Mesothelial cell of epicardium (in vitro differentiated cells): ENCODE results near the gene AHRR. TPM values are rescaled to one million over a fixed set of nuclear protein-coding genes. Genes with fewer than 3 reads are reported as not detected.

ENCODE experiments used
- DNase-seq, 2 experiments: peaks; one replicate each; pipeline ENCODE4 v3.0.0; 2021; ENCODE audit warnings: low spot score in 2 of 2; ENCODE audit not compliant: unreplicated experiment in 2 of 2
- H3K27ac Mint-ChIP-seq: 2 replicates; pipeline ENCODE4 v1.8.0; 2021; ENCODE audit warnings: mixed read lengths
- H3K27me3 Mint-ChIP-seq: 2 replicates; pipeline ENCODE4 v1.8.0; 2021; ENCODE audit warnings: low read depth, mixed read lengths
- H3K36me3 Mint-ChIP-seq: 2 replicates; pipeline ENCODE4 v1.8.0; 2021; ENCODE audit warnings: mixed read lengths
- H3K4me1 Mint-ChIP-seq: 2 replicates; pipeline ENCODE4 v1.8.0; 2021; ENCODE audit warnings: mixed read lengths
- H3K4me3 Mint-ChIP-seq: 2 replicates; pipeline ENCODE4 v1.8.0; 2021; ENCODE audit warnings: mild to moderate bottlenecking, moderate library complexity, mixed read lengths
- H3K9me3 Mint-ChIP-seq: 2 replicates; pipeline ENCODE4 v1.8.0; 2021; ENCODE audit warnings: mixed read lengths
- CTCF ChIP-seq: fragments of 200-600 bp; sonication (generic); IDR thresholded peaks from one replicate; pipeline ENCODE4 v1.5.0; 2021; ENCODE audit warnings: antibody characterized with exemption; ENCODE audit not compliant: unreplicated experiment
- total RNA-seq: library from RNA; stranded (reverse); gene quantifications from 3 replicates; pipeline ENCODE4 v1.2.1, GENCODE V29; 2021

Gene AHRR
- total RNA-seq, 1 donor from 2014 or later = 12.7 TPM

GRCh38 chr5:305050-305449 lies 16.5 kb upstream of the AHRR start:
- H3K9me3 Mint-ChIP-seq = no peaks in the 10 kb centered on the region

GRCh38 chr5:305459-305858 lies 16.1 kb upstream of the AHRR start:
- peaks cover 23% of the 10 kb centered on the region for H3K4me1 Mint-ChIP-seq
- H3K4me3 Mint-ChIP-seq = no peak overlapping the region
- DNase-seq = no peak
- H3K27me3 Mint-ChIP-seq = no peaks in the 10 kb centered on the region
- H3K27ac Mint-ChIP-seq = no peak overlapping the region
- H3K36me3 Mint-ChIP-seq = peaks cover 2% of the 10 kb centered on the region
- no peaks in the 10 kb centered on the region for H3K9me3 Mint-ChIP-seq
- no peak for TF ChIP-seq CTCF

More at GRCh38 chr5:305050-305449, 16.5 kb upstream of the AHRR start:
- Mint-ChIP-seq H3K4me3 (no peak overlapping the region), H3K27me3 (no peaks in the 10 kb centered on the region), H3K36me3 (peaks cover 2% of the 10 kb centered on the region), H3K4me1 (peaks cover 23% of the 10 kb centered on the region), H3K27ac (no peak overlapping the region)
- TF ChIP-seq CTCF = no peak
- DNase-seq = no peak

- H3K4me3 Mint-ChIP-seq = no peak overlapping the region
- no peaks in the 10 kb centered on the region for H3K9me3 Mint-ChIP-seq
- H3K27ac Mint-ChIP-seq = no peak overlapping the region
- peaks cover 23% of the 10 kb centered on the region for H3K4me1 Mint-ChIP-seq
- H3K36me3 Mint-ChIP-seq = peaks cover 2% of the 10 kb centered on the region
- no peak for DNase-seq
- TF ChIP-seq CTCF = no peak
- no peaks in the 10 kb centered on the region for H3K27me3 Mint-ChIP-seq
These were observed 15.3 kb upstream of the AHRR start for GRCh38 chr5:306011-306805.

- no peaks in the 10 kb centered on the region for H3K27me3 Mint-ChIP-seq
- no peak for DNase-seq
- H3K9me3 Mint-ChIP-seq = no peaks in the 10 kb centered on the region
- H3K27ac Mint-ChIP-seq = no peak overlapping the region
- H3K36me3 Mint-ChIP-seq = peaks cover 3% of the 10 kb centered on the region
- no peak overlapping the region for H3K4me3 Mint-ChIP-seq
- no peak for TF ChIP-seq CTCF
- peaks cover 13% of the 10 kb centered on the region for H3K4me1 Mint-ChIP-seq
These were observed 14.2 kb upstream of the AHRR start for GRCh38 chr5:307306-307705.

- no peak overlapping the region for H3K27ac Mint-ChIP-seq
- TF ChIP-seq CTCF = no peak
- H3K4me1 Mint-ChIP-seq = peaks cover 6% of the 10 kb centered on the region
- no peaks in the 10 kb centered on the region for H3K9me3 Mint-ChIP-seq
- peaks cover 6% of the 10 kb centered on the region for H3K36me3 Mint-ChIP-seq
- DNase-seq = no peak
- H3K4me3 Mint-ChIP-seq = no peak overlapping the region
- H3K27me3 Mint-ChIP-seq = no peaks in the 10 kb centered on the region
These were observed 13.5 kb upstream of the AHRR start for GRCh38 chr5:307794-308579.
